A549 (cell line): Measurements from ENCODE around the gene CDC42EP4.

Experiments
- HDAC2 ChIP-seq: fragments of 200-600 bp; sonication (generic); IDR thresholded peaks from 2 replicates; pipeline ENCODE4 v1.6.1; 2016
- POLR2A ChIP-seq: IDR thresholded peaks from 2 replicates; pipeline ENCODE4 v1.6.1; 2012; ENCODE audit warnings: mild to moderate bottlenecking, low read length
- TF ChIP-seq, protein P1 (sequence below): fragments of >200 bp; sonication (Bioruptor Twin); formaldehyde crosslinking; IDR thresholded peaks from 3 replicates; pipeline ENCODE4 v1.5.1; 2016

DNA sequence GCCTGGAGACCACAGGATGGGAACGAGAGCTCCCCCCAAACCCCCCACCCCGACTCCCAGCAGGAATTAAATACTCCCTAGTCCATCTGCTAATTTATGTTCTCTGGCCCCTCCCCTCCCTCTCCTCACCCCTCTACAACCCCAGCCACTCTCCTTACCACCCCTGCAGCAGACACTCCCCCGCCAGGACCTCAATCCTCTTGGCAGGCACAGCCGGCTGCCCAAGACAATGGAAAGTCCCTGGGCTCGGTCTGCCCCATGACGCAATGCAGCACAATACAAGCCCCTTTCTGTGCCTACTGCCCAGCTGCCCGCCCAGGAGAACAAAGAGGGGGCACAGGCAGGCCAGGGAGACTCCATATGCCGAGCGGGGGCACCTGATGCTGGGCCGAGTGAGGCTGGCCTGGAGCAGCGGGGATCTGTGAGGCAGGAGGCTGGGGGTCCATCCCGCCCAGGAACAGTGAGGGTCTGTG, 30.3 kb upstream of the CDC42EP4 start:
- TF ChIP-seq HDAC2, result no peak
- TF ChIP-seq, protein P1, sequence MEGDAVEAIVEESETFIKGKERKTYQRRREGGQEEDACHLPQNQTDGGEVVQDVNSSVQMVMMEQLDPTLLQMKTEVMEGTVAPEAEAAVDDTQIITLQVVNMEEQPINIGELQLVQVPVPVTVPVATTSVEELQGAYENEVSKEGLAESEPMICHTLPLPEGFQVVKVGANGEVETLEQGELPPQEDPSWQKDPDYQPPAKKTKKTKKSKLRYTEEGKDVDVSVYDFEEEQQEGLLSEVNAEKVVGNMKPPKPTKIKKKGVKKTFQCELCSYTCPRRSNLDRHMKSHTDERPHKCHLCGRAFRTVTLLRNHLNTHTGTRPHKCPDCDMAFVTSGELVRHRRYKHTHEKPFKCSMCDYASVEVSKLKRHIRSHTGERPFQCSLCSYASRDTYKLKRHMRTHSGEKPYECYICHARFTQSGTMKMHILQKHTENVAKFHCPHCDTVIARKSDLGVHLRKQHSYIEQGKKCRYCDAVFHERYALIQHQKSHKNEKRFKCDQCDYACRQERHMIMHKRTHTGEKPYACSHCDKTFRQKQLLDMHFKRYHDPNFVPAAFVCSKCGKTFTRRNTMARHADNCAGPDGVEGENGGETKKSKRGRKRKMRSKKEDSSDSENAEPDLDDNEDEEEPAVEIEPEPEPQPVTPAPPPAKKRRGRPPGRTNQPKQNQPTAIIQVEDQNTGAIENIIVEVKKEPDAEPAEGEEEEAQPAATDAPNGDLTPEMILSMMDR, result no peak
- TF ChIP-seq POLR2A, result no peak
